Measurements from ENCODE around the gene ACKR1. TPM values are rescaled to one million over a fixed set of nuclear protein-coding genes. Genes with fewer than 3 reads are reported as not detected.
A peak's percentile ranks its signal among the peaks of the same experiment; 100 is the strongest.

ACKR1 gene
- total RNA-seq, 1 experiment from 2014 or later, result not detected

DNA sequence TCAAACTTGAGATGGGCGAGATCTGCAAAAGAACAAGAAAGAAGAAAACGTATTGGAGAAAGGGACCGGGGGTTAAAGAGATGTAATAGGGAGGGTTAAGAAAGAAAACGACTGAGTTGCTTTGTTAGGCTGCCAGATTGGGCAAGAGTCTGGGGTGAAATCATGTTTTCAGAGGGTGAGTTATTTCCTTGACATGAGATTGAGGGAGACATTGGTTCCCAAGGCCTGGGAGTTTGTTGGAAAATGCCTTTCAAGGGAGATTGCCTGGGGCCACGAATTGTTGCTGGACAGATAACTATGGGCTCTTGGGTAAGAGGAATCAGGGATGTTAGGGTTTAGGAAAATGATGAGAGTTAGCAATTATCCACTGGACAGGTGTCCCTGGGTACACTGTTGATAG is 34.0 kb upstream of the ACKR1 start:
- no peak for DNase-seq (ENCODE audit: low read depth, low spot score)
- no peaks in the 10 kb centered on the region for H3K9me3 ChIP-seq (ENCODE audit: control insufficient read depth, insufficient read depth, low read depth, low read length)
- no peak for TF ChIP-seq POLR2AphosphoS5 (IDR thresholded peaks at IDR 0.05; ENCODE audit: low read depth, low read length)
- TF ChIP-seq TCF7L2 (IDR thresholded peaks at IDR 0.05; ENCODE audit: low read depth, low read length), result no peak
- no peak for TF ChIP-seq CTCF (IDR thresholded peaks at IDR 0.05)
- no peak for TF ChIP-seq SIN3A (IDR thresholded peaks at IDR 0.05; ENCODE audit: borderline replicate concordance, insufficient read depth, low read depth, low read length)
- TF ChIP-seq, protein P1, sequence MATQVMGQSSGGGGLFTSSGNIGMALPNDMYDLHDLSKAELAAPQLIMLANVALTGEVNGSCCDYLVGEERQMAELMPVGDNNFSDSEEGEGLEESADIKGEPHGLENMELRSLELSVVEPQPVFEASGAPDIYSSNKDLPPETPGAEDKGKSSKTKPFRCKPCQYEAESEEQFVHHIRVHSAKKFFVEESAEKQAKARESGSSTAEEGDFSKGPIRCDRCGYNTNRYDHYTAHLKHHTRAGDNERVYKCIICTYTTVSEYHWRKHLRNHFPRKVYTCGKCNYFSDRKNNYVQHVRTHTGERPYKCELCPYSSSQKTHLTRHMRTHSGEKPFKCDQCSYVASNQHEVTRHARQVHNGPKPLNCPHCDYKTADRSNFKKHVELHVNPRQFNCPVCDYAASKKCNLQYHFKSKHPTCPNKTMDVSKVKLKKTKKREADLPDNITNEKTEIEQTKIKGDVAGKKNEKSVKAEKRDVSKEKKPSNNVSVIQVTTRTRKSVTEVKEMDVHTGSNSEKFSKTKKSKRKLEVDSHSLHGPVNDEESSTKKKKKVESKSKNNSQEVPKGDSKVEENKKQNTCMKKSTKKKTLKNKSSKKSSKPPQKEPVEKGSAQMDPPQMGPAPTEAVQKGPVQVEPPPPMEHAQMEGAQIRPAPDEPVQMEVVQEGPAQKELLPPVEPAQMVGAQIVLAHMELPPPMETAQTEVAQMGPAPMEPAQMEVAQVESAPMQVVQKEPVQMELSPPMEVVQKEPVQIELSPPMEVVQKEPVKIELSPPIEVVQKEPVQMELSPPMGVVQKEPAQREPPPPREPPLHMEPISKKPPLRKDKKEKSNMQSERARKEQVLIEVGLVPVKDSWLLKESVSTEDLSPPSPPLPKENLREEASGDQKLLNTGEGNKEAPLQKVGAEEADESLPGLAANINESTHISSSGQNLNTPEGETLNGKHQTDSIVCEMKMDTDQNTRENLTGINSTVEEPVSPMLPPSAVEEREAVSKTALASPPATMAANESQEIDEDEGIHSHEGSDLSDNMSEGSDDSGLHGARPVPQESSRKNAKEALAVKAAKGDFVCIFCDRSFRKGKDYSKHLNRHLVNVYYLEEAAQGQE (IDR thresholded peaks at IDR 0.05; ENCODE audit: insufficient read depth in 1 of 2, low read depth in 2 of 2, low read length in 1 of 2), result no peak
- H3K27ac ChIP-seq (ENCODE audit: low read length), result no peak overlapping the region
- intact Hi-C loops (cut with micrococcal nuclease; ENCODE audit: unreplicated experiment), result no loop called here
- no TSS peak for BruUV-seq (replicated peaks)
- in situ Hi-C loops (cut with HindIII; ENCODE audit: low pct_unique_long_range_greater_than_20kb, low sequenced_read_pairs), result no loop called here
- ATAC-seq, result no peak
- peaks cover 21% of the 10 kb centered on the region for H3K27me3 ChIP-seq (ENCODE audit: control insufficient read depth, insufficient read depth, low read length)
- H3K4me3 ChIP-seq (ENCODE audit: low read depth in 2 of 2, low read length in 2 of 2), result no peak overlapping the region
- no peaks in the 10 kb centered on the region; the same call in 1 of the 2 replicates for H3K4me1 ChIP-seq (ENCODE audit: control insufficient read depth, insufficient read depth, low read length)
- POLR2A ChIA-PET, result no interaction called here
- H3K36me3 ChIP-seq (ENCODE audit: control insufficient read depth, insufficient read depth, low read length), result no peaks in the 10 kb centered on the region
- CTCF ChIA-PET, result interaction anchor here (0.6 kb wide), 1 partner anchor 703 kb away, joined by 5 read pairs; no protein-coding TSS in a partner anchor

DNA sequence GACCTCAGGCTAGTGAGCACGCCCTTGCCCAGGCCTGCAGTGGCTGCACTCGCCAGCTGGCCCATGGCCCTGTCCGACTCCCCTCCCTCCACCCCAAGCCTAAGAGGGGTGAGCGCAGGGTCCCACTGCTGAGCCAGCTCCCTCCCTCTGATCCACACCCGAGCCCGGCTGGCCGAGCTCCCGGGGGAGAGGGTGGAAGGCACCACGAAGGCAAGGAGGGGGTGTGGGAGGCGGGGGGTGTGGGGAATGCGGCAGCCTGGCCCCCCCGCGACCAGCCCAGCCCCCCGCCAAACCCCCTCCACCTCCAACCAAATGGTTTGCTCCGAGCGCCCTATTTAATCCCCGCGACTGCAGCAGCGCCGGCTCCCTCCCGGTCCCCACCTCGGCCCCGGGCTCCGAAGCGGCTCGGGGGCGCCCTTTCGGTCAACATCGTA is 33.4 kb upstream of the ACKR1 start, which contains the start of gene CADM3:
Gene CADM3, plus strand, starts transcription at position 362 of the 434 bp plus-strand sequence. CDS start 151 bp downstream, outside the sequence.
- POLR2A ChIA-PET, result no interaction called here
- CTCF ChIA-PET, result no interaction called here
- BruUV-seq (replicated peaks), result no TSS peak
- in situ Hi-C loops (cut with HindIII; ENCODE audit: low pct_unique_long_range_greater_than_20kb, low sequenced_read_pairs), result no loop called here
- TF ChIP-seq POLR2AphosphoS5 (IDR thresholded peaks at IDR 0.05; ENCODE audit: low read depth, low read length), result no peak
- no peak for TF ChIP-seq CTCF (IDR thresholded peaks at IDR 0.05)
- TF ChIP-seq, protein P1 (IDR thresholded peaks at IDR 0.05; ENCODE audit: insufficient read depth in 1 of 2, low read depth in 2 of 2, low read length in 1 of 2), result no peak
- no peak for TF ChIP-seq SIN3A (IDR thresholded peaks at IDR 0.05; ENCODE audit: borderline replicate concordance, insufficient read depth, low read depth, low read length)
- TF ChIP-seq TCF7L2 (IDR thresholded peaks at IDR 0.05; ENCODE audit: low read depth, low read length), result no peak
- Histone ChIP-seq H3K27ac (ENCODE audit: low read length) (no peak within 1 kb of the TSS), H3K27me3 (ENCODE audit: control insufficient read depth, insufficient read depth, low read length) (peaks cover 19% of the 10 kb centered on the region), H3K4me3 (ENCODE audit: low read depth in 2 of 2, low read length in 2 of 2) (peak within 1 kb of the TSS; percentile 11 to 19; a peak in 2 of 4 replicates), H3K36me3 (ENCODE audit: control insufficient read depth, insufficient read depth, low read length) (no peaks in the 10 kb centered on the region), H3K9me3 (ENCODE audit: control insufficient read depth, insufficient read depth, low read depth, low read length) (no peaks in the 10 kb centered on the region), H3K4me1 (ENCODE audit: control insufficient read depth, insufficient read depth, low read length) (no peaks in the 10 kb centered on the region; the same call in 1 of the 2 replicates)
- DNase-seq (ENCODE audit: low read depth, low spot score), result no peak
- no peak for ATAC-seq
- intact Hi-C loops (cut with micrococcal nuclease; ENCODE audit: unreplicated experiment), result no loop called here

Data from Panc1 (cell line).